PC-3 (cell line): Measurements from ENCODE around the gene ATRAID. TPM values are rescaled to one million over a fixed set of nuclear protein-coding genes. Genes with fewer than 3 reads are reported as not detected.

Experiments
- ATAC-seq: fragments of 200-7000 bp; cut with Tn5 transposase; 2 replicates; pipeline ENCODE4 v1.9.1; 2020; ENCODE audit warnings: mild to moderate bottlenecking, moderate library complexity
- BruUV-seq: library from RNA; stranded (reverse); fragments of 400-500 nt; replicated peaks from 2 replicates; lab custom pipeline; 2021; lab: Mats Ljungman, UMichigan
- CTCF ChIA-PET: fragments of 300-600 bp; sonication (Branson Sonifier 250); formaldehyde crosslinking; loops from one replicate; lab custom pipeline; 2022; ENCODE audit warnings: antibody characterized with exemption; lab: Charles Lee
- POLR2A ChIA-PET: fragments of 300-600 bp; sonication (Branson Sonifier 250); formaldehyde crosslinking; loops from one replicate; lab custom pipeline; 2022; ENCODE audit warnings: antibody characterized with exemption; ENCODE audit not compliant: unreplicated experiment; lab: Charles Lee
- DNase-seq: peaks from one replicate; pipeline ENCODE4 v3.0.0-alpha.2; 2015
- H2AFZ ChIP-seq: fragments of 300-600 bp; sonication (generic); 2 replicates; pipeline ENCODE4 v1.6.0; 2016; ENCODE audit warnings: antibody characterized with exemption, low read length
- H3F3A ChIP-seq: fragments of 300-600 bp; sonication (generic); one replicate; pipeline ENCODE4 v1.6.0; 2017; ENCODE audit warnings: antibody characterized with exemption, low read length, control low read depth, mild to moderate bottlenecking; ENCODE audit not compliant: unreplicated experiment
- H3K27ac ChIP-seq: fragments of 300-600 bp; sonication (generic); 2 replicates; pipeline ENCODE4 v1.5.1; 2016; ENCODE audit warnings: mild to moderate bottlenecking, low read length
- H3K27me3 ChIP-seq: fragments of 300-600 bp; sonication (generic); 2 replicates; pipeline ENCODE4 v1.6.1; 2016; ENCODE audit warnings: low read length, mixed read lengths
- H3K36me3 ChIP-seq: fragments of 300-600 bp; sonication (generic); 2 replicates; pipeline ENCODE4 v1.6.1; 2016; ENCODE audit warnings: low read depth, mixed run types, low read length, mixed read lengths
- H3K4me1 ChIP-seq: fragments of 300-600 bp; sonication (generic); 2 replicates; pipeline ENCODE4 v1.5.1; 2016; ENCODE audit warnings: low read length; ENCODE audit not compliant: insufficient read depth
- H3K4me2 ChIP-seq: fragments of 300-600 bp; sonication (generic); 2 replicates; pipeline ENCODE4 v1.6.0; 2016; ENCODE audit warnings: low read length
- H3K4me3 ChIP-seq: fragments of 300-600 bp; sonication (generic); 2 replicates; pipeline ENCODE4 v1.5.1; 2016; ENCODE audit warnings: mild to moderate bottlenecking, low read length, mixed read lengths
- H3K79me2 ChIP-seq: fragments of 300-600 bp; sonication (generic); 2 replicates; pipeline ENCODE4 v1.6.1; 2017; ENCODE audit warnings: low read length, mixed read lengths
- H3K9ac ChIP-seq: fragments of 300-600 bp; sonication (generic); 2 replicates; pipeline ENCODE4 v1.6.0; 2016; ENCODE audit warnings: mild to moderate bottlenecking, low read length
- H3K9me2 ChIP-seq: fragments of 300-600 bp; sonication (generic); replicated peaks from 2 replicates; pipeline ENCODE4 v1.6.1; 2016; ENCODE audit warnings: mixed run types, low read length, mixed read lengths
- H3K9me3 ChIP-seq: fragments of 300-600 bp; sonication (generic); 2 replicates; pipeline ENCODE4 v1.6.1; 2016; ENCODE audit warnings: low read length, mixed read lengths
- H4K20me1 ChIP-seq: fragments of 300-600 bp; sonication (generic); 2 replicates; pipeline ENCODE4 v1.6.1; 2016; ENCODE audit warnings: low read length, mixed read lengths
- CTCF ChIP-seq: fragments of 300-600 bp; sonication (generic); conservative IDR thresholded peaks from 2 replicates; pipeline ENCODE4 v1.5.1; 2017; ENCODE audit warnings: antibody characterized with exemption, low read depth, mild to moderate bottlenecking, low read length
- EZH2 ChIP-seq: fragments of 300-600 bp; sonication (generic); IDR thresholded peaks from one replicate; pipeline ENCODE4 v1.6.1; 2017; ENCODE audit warnings: antibody characterized with exemption, mild to moderate bottlenecking, low read length; ENCODE audit not compliant: unreplicated experiment
- EZH2phosphoT487 ChIP-seq: fragments of 300-600 bp; sonication (generic); IDR thresholded peaks from 2 replicates; pipeline ENCODE4 v1.6.1; 2018; ENCODE audit warnings: mild to moderate bottlenecking, antibody characterized with exemption, low read length, borderline replicate concordance
- intact Hi-C: fragments of 100-400 bp; cut with micrococcal nuclease; formaldehyde crosslinking; loops from 2 replicates; pipeline ENCODE4 v1.9.0; 2023
- total RNA-seq: library from RNA; depleted of rRNA; stranded (reverse); fragments of >200 nt; gene quantifications from 2 replicates; pipeline ENCODE4 v1.2.3, GENCODE V29; 2014

The ATRAID gene
- total RNA-seq, 1 experiment from 2014 or later: 111 TPM

- Histone ChIP-seq H3F3A (no peaks in the 10 kb centered on the region), H3K27me3 (no peaks in the 10 kb centered on the region), H3K79me2 (no peaks in the 10 kb centered on the region), H3K9me2 (no peaks in the 10 kb centered on the region), H3K9ac (no peak overlapping the region), H3K4me1 (no peaks in the 10 kb centered on the region), H4K20me1 (no peaks in the 10 kb centered on the region), H2AFZ (no peak overlapping the region), H3K9me3 (no peaks in the 10 kb centered on the region), H3K4me3 (no peak overlapping the region), H3K36me3 (peaks cover 75% of the 10 kb centered on the region), H3K27ac (no peak overlapping the region), H3K4me2 (no peak overlapping the region)
- BruUV-seq: TSS peak; percentile 23
- CTCF ChIA-PET: no interaction called here
- ATAC-seq: no peak
- intact Hi-C loops: no loop called here
- no peak for DNase-seq
- TF ChIP-seq CTCF: no peak
- TF ChIP-seq EZH2phosphoT487: no peak
- TF ChIP-seq EZH2: no peak
- POLR2A ChIA-PET: no interaction called here
Measured at GRCh38 chr2:27233341-27233740, 21.5 kb downstream of the ATRAID start.

GRCh38 chr2:27236136-27236535, 24.3 kb downstream of the ATRAID start:
- no peak overlapping the region for H2AFZ ChIP-seq
- ATAC-seq (no peak), DNase-seq (no peak)
- intact Hi-C loops: no loop called here
- H3K4me2 ChIP-seq: no peak overlapping the region
- no peaks in the 10 kb centered on the region for H3K79me2 ChIP-seq
- CTCF ChIA-PET: no interaction called here
- no peak for TF ChIP-seq EZH2
- TF ChIP-seq EZH2phosphoT487: no peak
- no peak for TF ChIP-seq CTCF
- H3K9ac ChIP-seq: no peak overlapping the region
- H3K9me2 ChIP-seq: no peaks in the 10 kb centered on the region
- no peaks in the 10 kb centered on the region for H4K20me1 ChIP-seq
- POLR2A ChIA-PET: no interaction called here
- no peaks in the 10 kb centered on the region for H3K27me3 ChIP-seq
- BruUV-seq: no TSS peak
- peaks cover 85% of the 10 kb centered on the region for H3K36me3 ChIP-seq
- H3F3A ChIP-seq: no peaks in the 10 kb centered on the region
- no peak overlapping the region for H3K27ac ChIP-seq
- H3K9me3 ChIP-seq: no peaks in the 10 kb centered on the region
- H3K4me3 ChIP-seq: no peak overlapping the region
- H3K4me1 ChIP-seq: no peaks in the 10 kb centered on the region

- Histone ChIP-seq H3K27me3 (no peaks in the 10 kb centered on the region), H3K9me2 (no peaks in the 10 kb centered on the region), H3K9ac (no peak overlapping the region), H3K79me2 (no peaks in the 10 kb centered on the region), H3K9me3 (no peaks in the 10 kb centered on the region), H2AFZ (no peak overlapping the region), H3K27ac (no peak overlapping the region), H3K36me3 (peaks cover 85% of the 10 kb centered on the region), H3F3A (no peaks in the 10 kb centered on the region), H3K4me3 (no peak overlapping the region), H3K4me2 (no peak overlapping the region), H4K20me1 (no peaks in the 10 kb centered on the region), H3K4me1 (no peaks in the 10 kb centered on the region)
- TF ChIP-seq CTCF (no peak), EZH2phosphoT487 (no peak)
- ChIA-PET POLR2A (no interaction called here), CTCF (no interaction called here)
- no peak for DNase-seq
- no peak for ATAC-seq
- intact Hi-C loops: no loop called here
- no TSS peak for BruUV-seq
Measured at GRCh38 chr2:27236626-27237025, 24.8 kb downstream of the ATRAID start.
